ENCODE data around the gene ANKHD1. TPM values are rescaled to one million over a fixed set of nuclear protein-coding genes. Genes with fewer than 3 reads are reported as not detected.

The ANKHD1 gene
- total and polyA plus RNA-seq, 2 experiments from 2014 or later, result 26.1 to 27.9 TPM

DNA sequence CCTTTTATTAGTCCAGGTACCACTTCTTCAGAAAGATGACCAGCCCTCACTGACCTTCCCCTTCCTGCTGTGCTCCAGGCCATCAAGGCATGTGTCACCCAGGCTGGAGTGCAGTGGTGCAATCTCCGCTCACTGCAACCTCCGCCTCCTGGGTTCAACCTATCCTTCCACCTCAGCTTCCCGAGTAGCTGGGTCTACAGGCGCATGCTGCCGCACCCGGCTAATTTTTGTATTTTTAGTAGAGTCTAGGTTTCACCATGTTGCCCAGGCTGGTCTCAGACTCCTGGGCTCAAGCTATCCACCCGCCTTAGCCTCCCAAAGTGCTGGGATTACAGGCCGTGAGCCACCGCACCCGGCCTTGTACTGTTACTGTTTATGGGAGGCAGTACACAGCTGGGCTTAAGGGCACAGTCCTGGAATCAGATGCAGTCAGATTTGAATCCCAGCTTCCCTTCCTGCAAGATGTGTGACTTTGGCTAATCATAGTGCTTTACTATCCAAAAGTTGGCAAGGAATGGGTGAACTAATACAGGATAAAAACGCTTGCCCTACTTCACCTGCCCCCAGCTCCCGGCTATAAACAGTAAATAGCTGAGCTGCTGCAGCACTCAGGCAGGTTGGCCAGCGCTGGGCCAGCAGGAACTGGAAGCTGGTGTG, 145.3 kb downstream of the ANKHD1 start:
- Histone ChIP-seq H3K4me3 (peak overlapping the region; percentile 73), H3K27ac (peak overlapping the region; percentile 95), H3K4me1 (ENCODE audit: insufficient read depth) (peaks cover 16% of the 10 kb centered on the region), H3K36me3 (ENCODE audit: low read depth) (peaks cover 17% of the 10 kb centered on the region; the same call in 1 of the 2 replicates), H4K20me1 (ENCODE audit: insufficient read depth) (no peaks in the 10 kb centered on the region), H3K9me3 (ENCODE audit: low read depth) (no peaks in the 10 kb centered on the region), H3K9me2 (ENCODE audit: insufficient read depth) (no peaks in the 10 kb centered on the region), H3F3A (ENCODE audit: insufficient read depth) (peaks cover 49% of the 10 kb centered on the region), H3K27me3 (replicated peaks; ENCODE audit: insufficient read depth) (no peaks in the 10 kb centered on the region), H3K4me2 (ENCODE audit: unreplicated experiment) (peak overlapping the region; percentile 52), H3K9ac (peak overlapping the region; percentile 90), H3K79me2 (ENCODE audit: insufficient read depth) (peaks cover 14% of the 10 kb centered on the region), H2AFZ (peak overlapping the region; percentile 31)
- DNase-seq, result peak; percentile 32
- 42 to 44% methylated on average over 13 of the region's 13 CpGs for WGBS, 2 experiments (ENCODE audit: low coverage in 1 of 2, low lambda C conversion rate in 2 of 2, missing lambda C conversion rate in 2 of 2)
- TF ChIP-seq EZH2 (IDR thresholded peaks at IDR 0.05; ENCODE audit: insufficient read depth, poor library complexity, severe bottlenecking), result no peak
- no peak for TF ChIP-seq EZH2phosphoT487 (IDR thresholded peaks at IDR 0.05; ENCODE audit: insufficient read depth, low read depth)
- in situ Hi-C loops (cut with MboI), result no loop called here

- peaks cover 49% of the 10 kb centered on the region for H3F3A ChIP-seq (ENCODE audit: insufficient read depth)
- peak within 1 kb of the TSS; percentile 90 for H3K4me2 ChIP-seq (ENCODE audit: unreplicated experiment)
- no peaks in the 10 kb centered on the region for H3K9me2 ChIP-seq (ENCODE audit: insufficient read depth)
- peak within 1 kb of the TSS; percentile 73 for H3K4me3 ChIP-seq
- H4K20me1 ChIP-seq (ENCODE audit: insufficient read depth), result 0 out of 2 replicates have a peak, but pooled peaks cover under 1% of the 10 kb centered on the region
- peak; percentile 99 for DNase-seq
- TF ChIP-seq EZH2 (IDR thresholded peaks at IDR 0.05; ENCODE audit: insufficient read depth, poor library complexity, severe bottlenecking), result no peak
- TF ChIP-seq EZH2phosphoT487 (IDR thresholded peaks at IDR 0.05; ENCODE audit: insufficient read depth, low read depth), result no peak
- H3K27me3 ChIP-seq (replicated peaks; ENCODE audit: insufficient read depth), result no peaks in the 10 kb centered on the region
- in situ Hi-C loops (cut with MboI), result no loop called here
- H3K27ac ChIP-seq, result peak within 1 kb of the TSS; percentile 95
- H3K36me3 ChIP-seq (ENCODE audit: low read depth), result peaks cover 19% of the 10 kb centered on the region; the same call in 1 of the 2 replicates
- WGBS, 2 experiments (ENCODE audit: low coverage in 1 of 2, low lambda C conversion rate in 2 of 2, missing lambda C conversion rate in 2 of 2), result 3 to 5% methylated on average over 45 to 51 of the region's 52 CpGs
- H3K79me2 ChIP-seq (ENCODE audit: insufficient read depth), result peaks cover 22% of the 10 kb centered on the region
- peak within 1 kb of the TSS; percentile 90 for H3K9ac ChIP-seq
- H2AFZ ChIP-seq, result peak within 1 kb of the TSS; percentile 66
- H3K4me1 ChIP-seq (ENCODE audit: insufficient read depth), result peaks cover 16% of the 10 kb centered on the region
- no peaks in the 10 kb centered on the region for H3K9me3 ChIP-seq (ENCODE audit: low read depth)
Observed at GRCh38 chr5:140547508-140548299, 146.1 kb downstream of the ANKHD1 start, which contains the start of gene EIF4EBP3. TSS of gene EIF4EBP3 (plus strand) at chr5:140547662. CDS start at chr5:140547738, 76 bp downstream.

- Histone ChIP-seq H3K9me3 (ENCODE audit: low read depth) (no peaks in the 10 kb centered on the region), H3K9ac (peak overlapping the region; percentile 90), H3K9me2 (ENCODE audit: insufficient read depth) (no peaks in the 10 kb centered on the region), H3F3A (ENCODE audit: insufficient read depth) (peaks cover 49% of the 10 kb centered on the region), H3K4me3 (peak overlapping the region; percentile 73), H3K79me2 (ENCODE audit: insufficient read depth) (peaks cover 27% of the 10 kb centered on the region), H2AFZ (peak overlapping the region; percentile 66), H3K27me3 (replicated peaks; ENCODE audit: insufficient read depth) (no peaks in the 10 kb centered on the region), H3K4me2 (ENCODE audit: unreplicated experiment) (peak overlapping the region; percentile 90), H3K4me1 (ENCODE audit: insufficient read depth) (peaks cover 17% of the 10 kb centered on the region), H3K36me3 (ENCODE audit: low read depth) (peaks cover 25% of the 10 kb centered on the region; the same call in 1 of the 2 replicates), H3K27ac (peak overlapping the region; percentile 95), H4K20me1 (ENCODE audit: insufficient read depth) (0 out of 2 replicates have a peak, but pooled peaks cover 6% of the 10 kb centered on the region)
- DNase-seq, result no peak
- 19 to 20% methylated on average over 4 to 5 of the region's 5 CpGs for WGBS, 2 experiments (ENCODE audit: low coverage in 1 of 2, low lambda C conversion rate in 2 of 2, missing lambda C conversion rate in 2 of 2)
- TF ChIP-seq EZH2phosphoT487 (IDR thresholded peaks at IDR 0.05; ENCODE audit: insufficient read depth, low read depth), result no peak
- no peak for TF ChIP-seq EZH2 (IDR thresholded peaks at IDR 0.05; ENCODE audit: insufficient read depth, poor library complexity, severe bottlenecking)
- in situ Hi-C loops (cut with MboI), result no loop called here
Observed at GRCh38 chr5:140548300-140548688, 146.7 kb downstream of the ANKHD1 start.

DNA sequence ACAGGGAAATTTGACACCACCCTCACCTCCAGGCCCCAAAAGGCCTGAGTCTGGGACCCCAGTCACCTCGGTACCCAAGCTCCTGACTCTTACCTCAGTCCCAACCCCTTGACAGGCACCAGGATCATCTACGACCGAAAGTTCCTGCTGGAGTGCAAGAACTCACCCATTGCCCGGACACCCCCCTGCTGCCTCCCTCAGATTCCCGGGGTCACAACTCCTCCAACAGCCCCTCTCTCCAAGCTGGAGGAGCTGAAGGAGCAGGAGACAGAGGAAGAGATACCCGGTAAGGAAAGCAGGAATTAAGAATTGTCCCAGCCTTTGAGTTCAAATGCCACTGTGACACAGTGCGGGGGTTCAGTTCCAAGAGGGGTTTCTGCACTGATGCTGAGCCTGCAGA, 147.2 kb downstream of the ANKHD1 start:
- TF ChIP-seq EZH2 (IDR thresholded peaks at IDR 0.05; ENCODE audit: insufficient read depth, poor library complexity, severe bottlenecking) (no peak), EZH2phosphoT487 (IDR thresholded peaks at IDR 0.05; ENCODE audit: insufficient read depth, low read depth) (no peak)

More for the DNA sequence above, 147.2 kb downstream of the ANKHD1 start:
- Histone ChIP-seq H2AFZ (no peak overlapping the region), H3K36me3 (ENCODE audit: low read depth) (peaks cover 28% of the 10 kb centered on the region; the same call in 1 of the 2 replicates), H3K27me3 (replicated peaks; ENCODE audit: insufficient read depth) (no peaks in the 10 kb centered on the region), H4K20me1 (ENCODE audit: insufficient read depth) (0 out of 2 replicates have a peak, but pooled peaks cover 8% of the 10 kb centered on the region), H3K27ac (peak overlapping the region; percentile 95), H3K9ac (peak overlapping the region; percentile 90), H3K4me2 (ENCODE audit: unreplicated experiment) (peak overlapping the region; percentile 90), H3K9me3 (ENCODE audit: low read depth) (no peaks in the 10 kb centered on the region), H3K4me1 (ENCODE audit: insufficient read depth) (peaks cover 20% of the 10 kb centered on the region), H3K9me2 (ENCODE audit: insufficient read depth) (no peaks in the 10 kb centered on the region), H3F3A (ENCODE audit: insufficient read depth) (peaks cover 49% of the 10 kb centered on the region), H3K79me2 (ENCODE audit: insufficient read depth) (peaks cover 32% of the 10 kb centered on the region), H3K4me3 (peak overlapping the region; percentile 73)
- no peak for DNase-seq
- WGBS, 2 experiments (ENCODE audit: low coverage in 1 of 2, low lambda C conversion rate in 2 of 2, missing lambda C conversion rate in 2 of 2), result 61 to 62% methylated on average over 7 of the region's 7 CpGs
- in situ Hi-C loops (cut with MboI), result no loop called here
